ENCODE data around the gene TTC34.
"Not testable (repeated sequence)": the region's sequence is repeated elsewhere in the genome, so short reads cannot be mapped to it uniquely, and the experiment has no call there.

GRCh38 chr1:2654443-2654948, 147.0 kb downstream of the TTC34 start:
- TF ChIP-seq CTCF, POLR2A (IDR thresholded peaks at IDR 0.05): not testable (repeated sequence)

All from ovary (tissue), 3 donors.